ENCODE data around the gene TOMM40L.
"Not testable (repeated sequence)": the region's sequence is repeated elsewhere in the genome, so short reads cannot be mapped to it uniquely, and the experiment has no call there.

Gene TOMM40L

DNA sequence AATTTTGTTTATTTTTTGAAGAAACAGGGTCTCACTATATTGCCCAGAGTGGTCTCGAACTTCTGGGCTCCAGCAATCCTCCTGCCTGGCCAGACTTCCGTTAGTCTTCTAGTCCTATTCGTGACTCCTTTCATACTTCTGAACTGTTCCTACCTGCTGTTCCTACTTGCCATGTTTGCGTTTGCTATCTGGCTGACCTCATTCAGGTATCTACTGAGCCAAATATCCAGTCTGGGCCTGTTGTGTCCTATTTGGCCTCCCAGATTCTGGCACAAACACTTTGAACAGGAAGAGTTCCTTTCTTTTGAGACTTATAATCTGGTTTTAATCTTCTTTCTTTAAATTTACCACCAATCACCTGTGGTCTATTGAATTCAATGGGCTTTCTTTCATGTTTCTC is 19.0 kb downstream of the TOMM40L start:
- H3K27ac ChIP-seq, result no peak overlapping the region
- TF ChIP-seq, protein P1, sequence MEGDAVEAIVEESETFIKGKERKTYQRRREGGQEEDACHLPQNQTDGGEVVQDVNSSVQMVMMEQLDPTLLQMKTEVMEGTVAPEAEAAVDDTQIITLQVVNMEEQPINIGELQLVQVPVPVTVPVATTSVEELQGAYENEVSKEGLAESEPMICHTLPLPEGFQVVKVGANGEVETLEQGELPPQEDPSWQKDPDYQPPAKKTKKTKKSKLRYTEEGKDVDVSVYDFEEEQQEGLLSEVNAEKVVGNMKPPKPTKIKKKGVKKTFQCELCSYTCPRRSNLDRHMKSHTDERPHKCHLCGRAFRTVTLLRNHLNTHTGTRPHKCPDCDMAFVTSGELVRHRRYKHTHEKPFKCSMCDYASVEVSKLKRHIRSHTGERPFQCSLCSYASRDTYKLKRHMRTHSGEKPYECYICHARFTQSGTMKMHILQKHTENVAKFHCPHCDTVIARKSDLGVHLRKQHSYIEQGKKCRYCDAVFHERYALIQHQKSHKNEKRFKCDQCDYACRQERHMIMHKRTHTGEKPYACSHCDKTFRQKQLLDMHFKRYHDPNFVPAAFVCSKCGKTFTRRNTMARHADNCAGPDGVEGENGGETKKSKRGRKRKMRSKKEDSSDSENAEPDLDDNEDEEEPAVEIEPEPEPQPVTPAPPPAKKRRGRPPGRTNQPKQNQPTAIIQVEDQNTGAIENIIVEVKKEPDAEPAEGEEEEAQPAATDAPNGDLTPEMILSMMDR (IDR thresholded peaks at IDR 0.05), result no peak
- no peak for TF ChIP-seq ZFX (IDR thresholded peaks at IDR 0.05; ENCODE audit: borderline replicate concordance)

DNA sequence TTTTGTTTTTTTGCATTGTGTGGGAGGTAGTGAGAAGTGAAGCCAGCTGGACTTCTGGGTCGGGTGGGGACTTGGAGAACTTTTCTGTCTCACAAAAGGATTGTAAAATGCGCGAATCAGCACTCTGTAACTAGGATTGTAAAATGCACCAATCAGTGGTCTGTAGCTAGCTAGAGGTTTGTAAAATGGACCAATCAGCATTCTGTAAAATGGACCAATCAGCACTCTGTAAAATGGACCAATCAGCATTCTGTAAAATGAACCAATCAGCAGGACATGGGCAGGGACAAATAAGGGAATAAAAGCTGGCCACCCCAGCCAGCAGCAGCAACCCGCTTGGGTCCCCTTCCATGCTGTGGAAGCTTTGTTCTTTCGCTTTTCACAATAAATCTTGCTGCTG is 24.2 kb downstream of the TOMM40L start:
- not testable (repeated sequence) for H3K27ac ChIP-seq

DNA sequence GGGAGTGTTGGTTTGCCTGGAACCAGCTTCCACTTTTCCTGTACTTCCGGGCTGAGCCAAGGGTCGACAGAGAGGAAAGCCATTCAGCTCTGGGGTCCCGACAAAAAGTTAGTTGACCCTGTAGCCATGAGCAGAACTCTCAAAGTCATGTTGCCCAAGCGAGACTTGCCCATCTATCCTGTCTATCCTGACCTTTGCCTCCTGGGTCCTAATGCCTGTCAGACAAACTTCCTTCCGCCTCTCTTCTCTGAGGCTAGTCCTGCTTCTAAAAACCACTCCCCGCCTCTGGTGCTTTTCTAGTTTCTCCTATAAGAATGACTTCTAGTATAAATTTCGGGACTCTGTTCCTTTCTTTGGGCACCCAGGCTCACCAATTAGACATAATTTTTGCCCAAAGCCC is 25.0 kb downstream of the TOMM40L start:
- no peak overlapping the region for H3K27ac ChIP-seq
- no peak for TF ChIP-seq ZFX (IDR thresholded peaks at IDR 0.05; ENCODE audit: borderline replicate concordance)
- TF ChIP-seq, protein P1 (IDR thresholded peaks at IDR 0.05), result no peak

DNA sequence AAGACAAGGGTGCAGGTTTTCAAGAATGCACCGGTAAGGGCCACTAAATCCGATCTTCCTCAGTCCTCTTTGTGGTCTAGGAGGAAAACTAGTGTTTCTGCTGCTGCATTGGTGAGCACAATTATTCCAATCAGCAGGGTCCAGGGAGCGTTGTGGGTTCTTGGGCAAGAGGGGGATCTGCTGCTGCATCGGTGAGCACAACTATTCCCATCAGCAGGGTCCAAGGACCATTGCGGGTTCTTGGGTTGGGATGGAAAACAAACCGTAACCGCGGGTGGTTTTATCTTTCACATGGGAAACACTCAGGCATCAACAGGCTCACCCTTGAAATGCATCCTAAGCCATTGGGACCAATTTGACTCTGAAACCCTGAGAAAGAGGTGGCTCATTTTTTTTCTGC is 25.7 kb downstream of the TOMM40L start:
- TF ChIP-seq ZFX (IDR thresholded peaks at IDR 0.05; ENCODE audit: borderline replicate concordance), result no peak
- TF ChIP-seq, protein P1 (IDR thresholded peaks at IDR 0.05), result no peak
- no peak overlapping the region for H3K27ac ChIP-seq

DNA sequence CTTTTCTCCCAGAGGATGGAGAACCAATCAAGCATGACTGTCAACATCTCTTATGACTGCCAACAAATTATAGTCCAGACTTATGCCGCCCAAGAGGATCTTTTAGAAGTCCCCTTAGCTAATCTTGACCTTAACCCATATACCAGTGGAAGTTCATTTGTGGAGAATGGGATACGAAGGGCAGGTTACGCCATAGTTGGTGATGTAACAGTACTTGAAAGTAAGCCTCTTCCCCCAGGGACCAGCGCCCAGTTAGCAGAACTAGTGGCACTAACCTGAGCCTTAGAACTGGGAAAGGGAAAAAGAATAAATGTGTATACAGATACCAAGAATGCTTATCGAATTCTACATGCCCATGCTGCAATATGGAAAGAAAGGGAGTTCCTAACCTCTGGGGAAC is 29.4 kb downstream of the TOMM40L start:
- not testable (repeated sequence) for H3K27ac ChIP-seq

DNA sequence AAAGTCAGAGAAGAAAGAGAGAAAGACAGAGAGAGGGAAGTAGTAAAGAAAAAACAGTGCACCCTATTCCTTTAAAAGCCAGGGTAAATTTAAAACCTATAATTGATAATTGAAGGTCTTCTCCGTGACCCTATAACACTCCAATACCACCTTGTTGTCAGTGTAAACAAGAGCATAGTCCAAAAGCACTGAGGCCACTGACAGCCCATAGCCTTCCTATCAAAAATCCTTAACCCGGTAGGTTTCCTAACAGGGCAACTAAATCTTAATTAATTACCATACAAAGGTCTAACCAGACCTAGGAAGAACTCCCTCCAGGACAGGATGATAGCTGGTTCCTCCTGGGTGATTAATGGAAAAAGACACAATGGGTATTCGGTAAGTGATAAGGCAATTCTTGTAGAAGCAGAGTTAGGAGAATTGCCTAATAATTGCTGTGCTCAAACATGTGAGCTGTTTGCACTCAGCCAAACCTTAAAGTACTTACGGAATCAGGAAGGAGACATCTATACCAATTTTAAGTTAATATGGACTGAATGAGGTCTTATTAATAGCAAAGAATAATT is 30.2 kb downstream of the TOMM40L start:
- H3K27ac ChIP-seq, result not testable (repeated sequence)

DNA sequence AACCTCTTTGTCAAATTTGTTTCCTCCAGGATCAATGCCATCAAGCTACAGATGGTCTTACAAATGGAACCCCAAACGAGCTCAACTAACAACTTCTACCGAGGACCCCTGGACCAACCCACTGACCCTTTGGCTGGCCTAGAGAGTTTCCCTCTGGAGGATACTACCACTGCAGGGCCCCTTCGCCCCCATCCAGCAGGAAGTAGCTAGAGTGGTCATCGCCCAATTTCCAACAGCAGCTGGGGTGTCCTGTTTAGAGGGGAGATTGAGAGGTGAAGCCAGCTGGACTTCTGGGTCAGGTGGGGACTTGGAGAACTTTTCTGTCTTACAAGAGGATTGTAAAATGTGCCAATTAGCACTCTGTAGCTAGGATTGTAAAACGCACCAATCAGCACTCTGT is 31.2 kb downstream of the TOMM40L start:
- not testable (repeated sequence) for H3K27ac ChIP-seq

DNA sequence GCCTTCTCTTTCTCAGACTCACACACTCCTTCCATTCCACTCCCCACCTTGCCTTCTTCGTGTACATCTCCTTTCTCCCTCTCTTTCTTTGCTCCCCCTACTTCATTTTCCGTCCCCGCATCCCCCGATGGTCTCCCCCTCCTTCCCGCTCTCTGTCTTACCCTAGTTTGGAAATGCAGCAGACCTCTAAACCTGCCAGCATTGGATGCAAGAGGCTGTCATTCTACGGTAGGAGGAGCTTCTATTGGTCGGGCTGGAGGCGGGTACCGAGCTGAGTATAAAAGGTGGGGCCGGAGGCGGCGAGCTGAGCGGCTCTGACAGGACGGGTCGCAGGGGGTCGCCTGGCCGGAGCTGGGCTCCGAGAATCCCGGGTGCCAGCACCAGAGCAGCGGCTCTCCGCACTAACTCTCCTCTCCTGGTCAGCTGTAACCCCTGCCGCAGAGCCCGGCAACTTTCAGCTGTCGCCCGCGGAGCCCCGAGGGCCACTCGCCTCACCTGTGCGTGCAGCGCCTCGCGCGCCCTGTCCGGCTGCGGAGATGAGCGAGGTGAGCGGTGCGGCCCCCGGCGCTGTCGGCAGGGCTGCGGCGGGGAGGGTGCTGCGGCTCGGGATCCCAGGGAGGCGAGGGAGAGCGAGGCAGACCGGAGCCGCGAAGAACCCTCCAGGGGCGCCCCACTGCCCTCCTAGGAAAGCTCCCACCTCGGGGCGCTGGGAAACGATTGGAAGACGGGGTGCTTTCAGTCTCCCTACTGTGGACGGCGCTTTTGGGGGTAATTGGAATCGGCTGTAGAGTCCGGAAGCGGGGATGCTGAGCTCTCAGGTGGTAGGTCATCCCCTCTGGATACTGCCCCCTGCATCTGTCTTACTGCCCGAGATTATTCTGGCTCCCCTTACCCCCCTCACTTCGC is 32.8 kb downstream of the TOMM40L start, which contains the start of gene PCP4L1:
Gene PCP4L1 (plus strand): TSS at position 307 of the 906 bp plus-strand sequence. CDS start 230 bp downstream, at position 537.
- TF ChIP-seq, protein P1 (IDR thresholded peaks at IDR 0.05), result peak; percentile 15; the same call in 1 of the 2 replicates
- no peak for TF ChIP-seq ZFX (IDR thresholded peaks at IDR 0.05; ENCODE audit: borderline replicate concordance)
- H3K27ac ChIP-seq, result no peak within 1 kb of the TSS

DNA sequence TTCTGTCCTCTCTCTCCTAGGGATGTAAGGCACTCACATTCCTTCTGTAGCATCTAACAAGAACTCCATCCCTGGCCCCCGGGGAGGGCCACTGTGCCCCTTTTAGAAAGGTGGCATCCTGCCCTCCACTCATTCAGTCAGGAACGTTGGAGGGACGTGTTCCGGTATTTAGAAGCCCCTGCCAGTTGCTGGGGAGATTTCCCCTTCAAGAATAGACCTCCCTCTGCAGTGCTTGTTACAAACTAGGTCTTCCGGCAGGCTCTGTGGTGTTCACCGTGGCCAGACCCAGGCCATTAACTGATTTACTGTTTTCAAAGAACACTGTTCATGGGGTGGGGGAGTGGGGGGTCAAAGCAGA is 33.5 kb downstream of the TOMM40L start:
- H3K27ac ChIP-seq, result no peak overlapping the region
- TF ChIP-seq ZFX (IDR thresholded peaks at IDR 0.05; ENCODE audit: borderline replicate concordance), result no peak
- TF ChIP-seq, protein P1 (IDR thresholded peaks at IDR 0.05), result no peak
